ENCODE measurements around the gene TAS2R9. TPM values are rescaled to one million over a fixed set of nuclear protein-coding genes. Genes with fewer than 3 reads are reported as not detected.

Gene TAS2R9
- total RNA-seq, 6 experiments from 2014 or later = not detected

GRCh38 chr12:10824957-10825356 is 15.0 kb upstream of the TAS2R9 start:
- H3K4me3 ChIP-seq = no peak overlapping the region
- no peaks in the 10 kb centered on the region for H3K4me1 ChIP-seq
- DNase-seq (no peak), ATAC-seq (no peak)
- no peaks in the 10 kb centered on the region for H3K27me3 ChIP-seq
- no peak for TF ChIP-seq CTCF (IDR thresholded peaks at IDR 0.05)
- no peak for TF ChIP-seq POLR2A (IDR thresholded peaks at IDR 0.05)
- H3K27ac ChIP-seq = no peak overlapping the region
- WGBS (ENCODE audit: insufficient coverage, low coverage, low lambda C conversion rate, missing lambda C conversion rate) = 84% methylated on average over 3 of the region's 3 CpGs
- H3K9me3 ChIP-seq = no peaks in the 10 kb centered on the region
- H3K36me3 ChIP-seq = no peaks in the 10 kb centered on the region
- intact Hi-C loops (cut with DNase I) = no loop called here

- Histone ChIP-seq H3K4me1 (no peaks in the 10 kb centered on the region), H3K27me3 (no peaks in the 10 kb centered on the region), H3K36me3 (no peaks in the 10 kb centered on the region), H3K4me3 (no peak overlapping the region), H3K27ac (no peak overlapping the region), H3K9me3 (no peaks in the 10 kb centered on the region)
- DNase-seq = no peak
- WGBS (ENCODE audit: insufficient coverage, low coverage, low lambda C conversion rate, missing lambda C conversion rate) = 61% methylated on average over 3 of the region's 3 CpGs
- ATAC-seq = no peak
- intact Hi-C loops (cut with DNase I) = no loop called here
- TF ChIP-seq POLR2A (IDR thresholded peaks at IDR 0.05) (no peak), CTCF (IDR thresholded peaks at IDR 0.05) (no peak)
Observed at GRCh38 chr12:10811883-10812536, 2.0 kb upstream of the TAS2R9 start.

DNA sequence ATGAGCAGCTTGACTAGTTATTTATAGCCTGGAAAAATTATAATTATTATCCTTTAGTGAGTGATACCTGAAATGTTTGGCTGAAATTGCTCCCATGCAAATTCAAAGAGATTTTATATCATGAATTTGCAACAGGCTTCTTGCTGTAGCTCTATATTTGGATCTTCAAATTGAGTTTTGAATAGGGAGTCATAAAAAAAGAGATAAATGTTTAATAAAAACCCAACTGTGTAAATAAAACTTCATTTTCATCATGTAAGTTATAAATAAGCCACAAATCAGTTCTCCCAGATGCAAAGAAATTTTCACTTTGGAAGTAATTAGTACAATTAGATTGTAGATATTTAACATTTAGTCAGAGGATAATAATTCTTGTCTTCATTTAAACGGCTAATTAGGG is 2.8 kb downstream of the TAS2R9 start, which contains the start of gene TAS2R8:
Gene TAS2R8 (minus strand): TSS at position 101 of the 400 bp plus-strand sequence. CDS start 306 bp downstream, outside the sequence.
- intact Hi-C loops (cut with DNase I) = no loop called here
- WGBS (ENCODE audit: insufficient coverage, low coverage, low lambda C conversion rate, missing lambda C conversion rate) = 57% methylated on average over 1 of the region's 1 CpG
- no peaks in the 10 kb centered on the region for H3K9me3 ChIP-seq
- DNase-seq (no peak), ATAC-seq (no peak)
- no peak within 1 kb of the TSS for H3K27ac ChIP-seq
- H3K27me3 ChIP-seq = no peaks in the 10 kb centered on the region
- TF ChIP-seq POLR2A (IDR thresholded peaks at IDR 0.05) (no peak), CTCF (IDR thresholded peaks at IDR 0.05) (no peak)
- H3K36me3 ChIP-seq = no peaks in the 10 kb centered on the region
- no peak within 1 kb of the TSS for H3K4me3 ChIP-seq
- H3K4me1 ChIP-seq = no peaks in the 10 kb centered on the region

- 62% methylated on average over 4 of the region's 4 CpGs for WGBS (ENCODE audit: insufficient coverage, low coverage, low lambda C conversion rate, missing lambda C conversion rate)
- intact Hi-C loops (cut with DNase I) = no loop called here
- Histone ChIP-seq H3K4me1 (no peaks in the 10 kb centered on the region), H3K36me3 (no peaks in the 10 kb centered on the region), H3K4me3 (no peak within 1 kb of the TSS), H3K27ac (no peak within 1 kb of the TSS), H3K9me3 (no peaks in the 10 kb centered on the region), H3K27me3 (no peaks in the 10 kb centered on the region)
- ATAC-seq = no peak
- TF ChIP-seq POLR2A (IDR thresholded peaks at IDR 0.05) (no peak), CTCF (IDR thresholded peaks at IDR 0.05) (no peak)
- DNase-seq = no peak
Observed at GRCh38 chr12:10802587-10802986, 7.4 kb downstream of the TAS2R9 start, which contains the start of gene TAS2R7. TAS2R7 (minus strand) TSS chr12:10802627; CDS start chr12:10802570, 57 bp downstream.

Measured in right lobe of liver (tissue), 6 donors.